Activated T-helper 9 cell treated with anti-CD3 and anti-CD28 coated beads, Interleukin-2, amount 50 U/mL, for 16 hours (primary cell): ENCODE data around the gene WNT4.

Experiments
- DNase-seq: peaks from one replicate; pipeline ENCODE4 v3.0.0-alpha.2; 2020; ENCODE audit warnings: low read depth

WNT4 gene

DNA sequence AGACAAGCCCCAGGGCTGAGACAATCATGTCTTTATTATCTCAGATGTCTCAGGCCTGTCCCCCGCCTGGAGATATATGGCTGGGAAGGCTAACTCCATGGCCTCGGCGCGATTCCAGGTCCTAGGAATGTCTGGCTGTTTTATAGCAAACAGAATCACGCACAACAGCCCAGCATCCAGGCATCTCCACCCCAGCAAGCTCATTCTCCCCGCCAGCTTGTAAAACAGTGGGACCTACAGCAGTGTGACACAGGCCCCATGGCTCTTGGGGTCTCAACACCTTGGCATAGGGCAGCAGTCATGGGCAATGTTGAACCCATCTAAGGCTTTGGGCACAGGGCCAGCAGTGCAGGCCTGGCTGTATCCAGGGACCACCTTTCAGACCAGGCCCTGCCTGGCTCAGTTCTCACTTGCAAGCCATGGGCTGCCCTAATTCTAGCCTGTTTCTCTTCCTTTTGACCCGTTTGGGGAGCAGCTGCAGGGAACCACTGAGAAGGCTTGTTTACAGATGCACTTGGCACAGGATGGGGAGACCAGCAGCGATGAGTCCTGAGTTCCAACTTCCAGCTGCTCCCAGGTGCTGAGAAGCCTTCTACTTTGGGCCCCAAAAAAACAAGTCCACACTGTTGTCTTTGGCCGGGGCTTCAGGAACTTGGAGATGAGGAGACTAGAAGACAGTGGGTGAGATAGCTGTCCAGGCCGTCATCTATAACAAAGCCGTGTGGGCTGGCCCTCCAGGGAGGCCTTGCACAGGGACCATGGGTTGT is 34.4 kb downstream of the WNT4 start:
- no peak for DNase-seq

DNA sequence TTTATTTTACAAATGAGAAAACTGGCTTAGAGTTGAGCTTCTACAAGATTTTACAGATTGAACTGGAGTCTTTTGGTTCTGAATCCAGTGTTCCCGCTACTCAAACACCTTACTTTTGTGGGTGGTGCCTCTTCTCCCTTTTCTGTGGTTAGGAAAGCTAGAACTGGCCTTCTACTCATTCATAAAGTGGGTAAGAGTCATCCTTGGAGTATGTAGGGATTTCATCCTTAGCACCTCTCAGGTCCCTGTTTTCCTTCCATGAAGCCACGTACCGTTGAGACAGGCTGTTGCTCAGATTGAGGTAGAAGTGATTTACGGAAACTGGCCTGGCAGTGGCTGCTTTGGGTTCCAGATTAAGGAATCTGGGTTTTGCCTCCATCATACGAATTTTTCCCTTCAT is 35.8 kb downstream of the WNT4 start:
- DNase-seq: no peak

DNA sequence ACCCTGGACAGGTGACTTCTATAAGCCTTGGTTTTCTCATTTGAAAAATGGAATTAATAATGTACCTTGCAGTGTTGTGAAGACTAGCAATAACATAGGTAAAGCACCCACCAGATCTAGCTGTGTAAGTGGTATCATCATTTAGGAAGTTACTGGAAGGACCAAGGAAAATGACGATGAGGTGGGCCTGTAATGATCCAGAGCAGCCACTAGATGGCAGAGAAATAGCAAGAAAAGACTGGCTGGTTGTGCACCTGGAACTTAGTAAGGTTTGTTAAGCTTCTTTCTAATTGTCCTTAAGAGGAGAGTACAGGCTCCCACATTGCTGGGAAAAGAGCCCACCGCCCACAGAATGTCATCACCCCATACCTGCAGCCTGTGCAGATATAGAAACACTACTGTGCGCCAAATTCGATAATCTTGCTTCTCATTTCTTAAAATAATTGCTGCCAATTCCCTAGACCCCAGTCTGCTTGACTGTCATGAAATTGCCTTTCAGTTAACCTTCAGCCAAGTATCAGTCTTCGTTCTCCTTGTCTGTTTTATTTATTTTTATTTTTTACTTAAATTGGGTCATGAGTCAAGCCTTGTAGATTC is 37.2 kb downstream of the WNT4 start:
- DNase-seq: no peak

DNA sequence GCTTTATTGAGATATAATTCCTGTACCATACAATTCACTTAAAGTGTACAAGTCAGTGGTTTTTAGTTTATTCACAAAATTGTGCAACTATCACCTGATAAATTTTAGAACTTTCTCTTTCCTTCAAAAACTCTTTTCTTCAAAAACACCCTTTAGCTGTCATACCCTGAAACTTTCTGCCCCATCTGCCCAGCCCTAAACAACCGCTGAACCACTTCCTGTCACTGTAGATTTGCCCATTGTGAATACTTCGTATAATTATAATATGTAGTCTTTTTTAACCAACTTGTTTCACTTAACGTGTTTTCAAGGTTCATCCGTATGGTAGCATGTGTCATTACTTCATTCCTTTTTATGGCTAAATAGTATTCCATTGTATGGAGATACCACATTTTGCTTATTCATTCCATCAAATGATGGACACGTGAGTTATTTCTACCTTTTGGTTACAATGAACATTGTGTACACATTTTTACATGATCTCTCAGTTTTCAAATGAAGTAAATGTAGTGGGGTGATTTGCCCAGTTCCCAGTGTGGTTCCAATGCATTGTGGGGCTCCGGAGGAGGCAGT is 37.9 kb downstream of the WNT4 start:
- DNase-seq: no peak

DNA sequence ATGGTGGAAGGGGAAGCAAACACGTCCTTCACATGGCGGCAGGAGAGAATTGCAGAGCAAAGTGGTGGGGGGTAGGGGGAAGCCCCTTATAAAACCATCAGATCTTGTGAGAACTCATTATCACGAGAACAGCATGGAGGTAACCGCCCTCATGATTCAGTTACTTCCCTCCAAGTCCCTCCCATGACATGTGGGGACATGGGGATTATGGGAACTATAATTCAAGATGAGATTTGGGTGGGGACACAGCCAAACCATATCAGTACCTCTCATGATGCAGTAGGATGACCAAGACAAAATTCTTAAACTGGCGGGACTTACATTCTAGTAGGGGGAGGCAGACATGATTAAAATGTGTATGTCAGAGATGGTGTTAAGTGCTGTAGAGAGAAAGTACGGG is 38.8 kb downstream of the WNT4 start:
- DNase-seq: no peak

DNA sequence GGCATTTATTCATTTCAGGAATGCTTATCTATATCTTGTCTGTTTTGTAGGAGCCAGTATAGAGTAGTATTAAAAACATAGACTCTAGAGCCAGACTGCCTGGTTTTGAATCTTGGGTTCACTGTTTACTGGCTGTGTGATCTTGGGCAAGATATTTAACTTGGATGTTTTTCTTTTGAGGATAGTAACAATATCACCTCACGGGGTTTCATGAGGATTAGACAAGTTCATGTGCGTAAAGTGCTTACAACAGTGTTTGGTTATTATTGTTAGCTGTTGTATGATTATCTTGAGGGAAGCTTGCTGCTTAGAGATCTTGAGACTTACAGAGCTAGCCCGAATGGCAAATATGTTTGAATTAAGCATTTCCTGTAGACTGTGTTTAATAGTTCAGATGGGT is 40.2 kb downstream of the WNT4 start:
- DNase-seq: no peak

DNA sequence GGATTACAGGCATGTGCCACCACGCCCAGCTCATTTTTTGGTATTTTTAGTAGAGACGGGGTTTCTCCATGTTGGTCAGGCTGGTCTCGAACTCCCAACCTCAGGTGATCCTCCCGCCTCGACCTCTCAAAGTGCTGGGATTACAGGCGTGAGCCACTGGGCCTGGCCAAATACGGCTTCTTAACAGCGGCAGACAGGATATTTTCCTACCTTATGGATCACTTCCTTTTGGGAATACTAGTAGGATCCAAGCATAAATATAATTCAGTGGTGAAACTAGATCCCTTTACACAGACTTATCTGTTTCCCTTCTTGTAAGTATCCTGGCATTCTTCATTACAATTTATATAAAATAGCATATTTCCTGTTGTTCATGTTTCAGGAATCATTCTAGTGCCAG is 40.9 kb downstream of the WNT4 start:
- DNase-seq: no peak

DNA sequence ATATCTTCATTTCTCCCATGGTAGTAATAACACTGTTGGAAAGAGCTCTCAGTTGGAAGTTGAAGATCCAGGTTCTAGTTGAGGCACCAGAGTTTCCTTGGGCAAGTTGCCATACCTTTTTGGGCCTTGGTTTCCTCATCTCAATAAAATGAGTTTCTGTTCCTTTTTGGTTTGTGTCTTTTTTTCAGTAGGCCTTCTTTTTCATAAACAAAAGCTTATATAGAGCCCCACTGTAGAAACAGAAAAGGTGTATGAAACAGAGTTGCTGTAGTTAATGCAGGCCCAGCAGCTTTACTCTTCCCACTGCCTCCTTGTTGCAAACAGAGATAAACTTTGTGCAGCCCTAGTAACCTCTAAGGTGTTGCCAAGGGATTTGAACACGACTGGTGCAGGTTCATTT is 41.7 kb downstream of the WNT4 start:
- DNase-seq: no peak

DNA sequence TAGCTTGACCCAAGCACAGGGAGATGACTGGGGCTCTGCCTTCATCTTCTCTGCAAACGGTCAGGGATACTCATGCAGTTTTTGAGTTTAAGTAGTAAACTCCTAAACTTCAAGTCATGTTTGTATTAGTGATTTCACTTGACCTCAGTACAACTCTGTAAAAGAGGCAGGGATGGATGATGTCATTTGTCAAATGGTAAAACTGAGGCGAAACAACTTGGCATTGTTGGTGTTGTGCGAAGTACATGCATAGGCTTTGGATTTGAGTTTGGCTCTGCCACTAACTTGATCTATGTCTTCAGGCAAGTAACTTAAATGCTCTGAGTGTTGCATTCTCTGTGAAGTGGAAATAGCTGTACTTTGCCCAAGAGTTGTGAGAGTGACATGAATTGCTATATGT is 42.7 kb downstream of the WNT4 start:
- DNase-seq: no peak

DNA sequence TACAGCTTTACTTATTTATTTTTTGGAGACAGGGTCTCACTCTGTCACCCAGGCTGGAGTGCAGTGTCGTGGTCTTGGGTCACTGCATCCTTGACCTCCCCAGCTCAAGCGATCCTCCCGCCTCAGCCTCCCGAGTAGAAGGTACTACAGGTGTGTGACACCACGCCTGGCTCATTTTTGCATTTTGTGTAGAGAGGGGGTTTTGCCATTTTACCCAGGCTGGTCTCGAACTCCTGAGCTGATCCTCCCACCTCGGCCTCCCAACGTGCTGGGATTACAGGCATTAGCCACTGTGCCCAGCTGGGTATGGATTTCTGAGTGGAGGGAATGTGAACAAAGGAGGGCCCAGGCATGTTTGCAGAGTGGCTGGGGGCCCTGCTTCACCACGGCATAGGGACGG is 44.1 kb downstream of the WNT4 start:
- DNase-seq: no peak

DNA sequence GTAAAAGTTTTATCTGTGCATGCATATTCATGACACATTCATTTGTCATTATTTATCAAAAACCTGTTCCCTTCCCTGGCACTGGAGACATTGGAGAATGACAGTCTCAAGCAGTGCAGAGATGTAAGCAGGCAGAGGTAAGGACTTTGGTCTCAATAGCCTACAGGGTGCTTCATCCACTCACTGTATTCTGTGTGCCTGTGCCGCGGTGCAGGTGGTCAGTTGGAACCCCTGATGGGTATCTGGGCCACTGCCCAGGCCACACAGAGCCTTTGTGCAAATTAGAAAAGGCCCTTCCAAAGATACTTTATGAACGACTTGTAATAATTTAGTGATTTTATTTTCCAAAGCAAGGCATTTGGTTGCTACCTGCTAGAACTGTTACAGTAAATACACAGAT is 46.4 kb downstream of the WNT4 start:
- DNase-seq: no peak

DNA sequence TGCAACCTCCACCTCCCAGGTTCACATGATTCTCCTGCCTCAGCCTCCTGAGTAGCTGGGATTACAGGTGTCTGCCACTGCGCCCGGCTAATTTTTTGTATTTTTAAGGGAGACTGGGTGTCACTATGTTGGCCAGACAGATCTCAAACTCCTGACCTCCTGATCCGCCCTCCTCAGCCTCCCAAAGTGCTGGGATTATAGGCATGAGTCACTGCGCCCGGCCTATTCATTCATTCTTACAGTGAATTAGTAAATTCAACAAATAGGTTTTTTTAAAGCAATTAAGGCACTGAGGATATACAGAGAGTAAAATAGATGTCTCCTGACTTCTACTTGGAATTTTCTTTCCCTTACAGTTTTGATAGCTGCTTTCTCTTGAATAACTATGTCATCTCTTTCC is 46.9 kb downstream of the WNT4 start:
- DNase-seq: no peak

DNA sequence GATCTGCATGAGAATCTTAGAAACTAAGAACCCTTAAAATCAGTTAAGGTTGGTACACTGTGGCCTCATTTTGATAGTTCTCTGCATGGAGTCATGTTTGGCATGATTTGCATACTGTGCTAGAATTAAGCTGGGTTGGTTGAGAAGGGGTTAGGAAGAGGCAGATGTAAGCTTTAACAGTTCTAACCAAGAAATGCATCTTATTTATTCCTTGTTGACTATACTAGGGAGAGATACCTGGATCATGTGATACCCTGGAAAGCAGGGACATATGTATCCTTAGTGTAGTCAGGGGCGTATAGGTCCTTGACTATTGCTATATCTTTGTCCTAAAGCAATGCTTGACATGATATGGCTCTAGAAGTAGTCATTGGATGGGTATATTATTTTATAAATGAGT is 49.4 kb downstream of the WNT4 start:
- DNase-seq: no peak

DNA sequence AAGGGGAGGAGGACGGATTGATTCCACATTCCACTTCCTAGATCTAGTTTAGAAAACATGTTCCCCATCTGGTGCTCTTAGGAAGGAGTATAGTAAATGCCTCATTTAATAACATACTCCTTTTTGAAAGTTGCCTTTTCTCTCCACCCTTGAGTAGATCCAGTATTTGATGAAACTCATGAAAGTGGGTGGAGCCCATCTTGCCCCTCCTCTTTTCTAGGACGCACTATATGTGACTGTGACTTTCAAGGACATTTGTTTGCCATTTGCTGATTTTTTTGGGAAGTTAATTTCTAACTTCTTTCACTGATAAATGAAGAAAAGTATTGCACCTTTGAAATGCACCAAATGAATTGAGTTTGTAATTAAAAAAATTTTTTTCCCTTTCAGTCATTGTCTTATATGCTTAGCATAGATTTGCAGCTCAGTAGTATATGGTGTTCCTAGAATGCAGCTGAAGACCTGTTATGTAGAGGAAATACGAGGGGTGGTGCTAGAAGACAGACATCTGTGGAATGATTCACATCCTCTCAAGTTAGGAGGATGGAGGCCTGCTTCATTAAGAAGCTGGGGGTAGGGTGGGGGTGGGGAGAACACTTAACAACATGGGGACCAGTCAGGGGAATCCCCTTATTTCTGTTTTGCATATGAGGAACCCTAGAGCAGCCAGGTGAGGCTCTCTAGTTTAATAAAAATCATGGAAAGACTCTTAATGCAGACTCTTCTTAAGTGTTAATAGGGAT is 50.7 kb downstream of the WNT4 start:
- peak; percentile 16 for DNase-seq

DNA sequence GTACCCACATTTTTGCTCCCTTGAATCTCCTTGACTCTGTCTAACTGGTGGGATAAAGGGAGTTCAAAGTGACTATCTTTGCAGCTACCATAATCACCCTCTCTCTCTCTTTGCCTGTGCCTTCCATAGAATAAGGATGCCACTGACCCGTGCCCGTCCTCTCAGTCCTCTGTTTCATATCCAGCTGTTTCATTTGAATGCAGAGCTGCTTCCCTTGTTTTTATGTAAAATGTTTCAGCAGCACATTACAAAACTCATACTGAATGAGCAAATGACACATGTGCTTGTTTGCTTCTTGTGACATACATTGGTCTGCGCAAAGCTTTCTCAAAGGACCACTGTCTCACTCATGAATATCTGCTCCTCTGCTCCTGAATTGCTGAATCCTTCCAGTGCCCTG is 52.0 kb downstream of the WNT4 start:
- DNase-seq: no peak

DNA sequence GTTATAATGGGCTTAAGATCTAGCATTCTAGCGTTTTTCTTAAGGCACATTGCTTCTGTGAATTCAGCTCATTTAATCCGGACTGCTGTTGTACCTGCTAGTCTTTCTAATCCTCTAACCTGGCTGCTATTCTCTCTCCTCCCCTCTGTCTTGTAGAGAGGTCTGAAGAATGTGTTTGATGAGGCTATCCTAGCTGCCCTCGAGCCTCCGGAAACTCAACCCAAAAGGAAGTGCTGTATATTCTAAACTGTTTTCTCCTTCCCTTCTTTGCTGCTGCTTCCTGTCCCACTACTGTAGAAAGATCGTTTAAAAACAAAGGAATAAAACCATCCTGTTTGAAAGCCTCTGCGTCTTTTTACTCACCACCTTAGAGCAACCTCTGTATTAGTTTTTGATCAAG is 53.1 kb downstream of the WNT4 start:
- no peak for DNase-seq

DNA sequence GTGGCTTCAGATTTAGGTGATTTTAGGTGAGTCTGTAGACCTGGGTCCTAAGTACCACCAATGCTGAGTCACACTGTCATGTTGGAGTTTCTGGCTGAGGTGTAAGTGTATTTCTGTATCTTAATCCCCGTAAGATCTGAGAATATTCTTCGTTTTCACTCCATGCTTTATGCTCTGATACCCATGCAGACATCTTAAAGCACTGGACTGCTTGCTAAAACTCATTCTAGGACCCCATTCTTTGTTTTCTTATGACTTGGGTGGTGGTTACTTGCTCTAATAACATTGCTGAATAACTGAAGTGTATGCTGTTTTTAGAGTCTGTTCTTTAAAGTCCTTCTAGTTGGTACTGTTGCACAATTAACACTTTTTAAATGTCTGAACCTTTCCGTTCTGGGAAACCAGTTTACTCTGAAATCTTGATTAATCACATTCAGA is 53.7 kb downstream of the WNT4 start:
- no peak for DNase-seq

DNA sequence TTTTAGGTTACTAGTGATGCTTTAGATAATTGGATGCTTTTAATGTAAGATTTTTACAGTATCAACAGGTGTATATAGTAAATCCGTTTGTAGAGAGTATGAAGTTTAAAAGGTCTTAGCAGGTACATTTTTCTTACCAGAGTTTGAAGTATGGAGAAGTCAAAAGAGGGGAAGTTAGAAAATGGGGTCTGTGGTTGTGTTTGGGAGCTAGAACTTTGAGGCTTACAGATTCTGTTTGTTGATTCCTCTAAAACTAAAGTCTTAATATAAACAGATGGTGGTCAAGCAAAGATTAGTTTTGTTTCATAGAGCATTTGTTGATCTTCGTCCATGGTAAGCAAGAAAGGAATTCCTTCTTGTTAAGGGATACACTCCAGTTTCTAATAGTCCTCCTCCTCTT is 54.6 kb downstream of the WNT4 start:
- no peak for DNase-seq

DNA sequence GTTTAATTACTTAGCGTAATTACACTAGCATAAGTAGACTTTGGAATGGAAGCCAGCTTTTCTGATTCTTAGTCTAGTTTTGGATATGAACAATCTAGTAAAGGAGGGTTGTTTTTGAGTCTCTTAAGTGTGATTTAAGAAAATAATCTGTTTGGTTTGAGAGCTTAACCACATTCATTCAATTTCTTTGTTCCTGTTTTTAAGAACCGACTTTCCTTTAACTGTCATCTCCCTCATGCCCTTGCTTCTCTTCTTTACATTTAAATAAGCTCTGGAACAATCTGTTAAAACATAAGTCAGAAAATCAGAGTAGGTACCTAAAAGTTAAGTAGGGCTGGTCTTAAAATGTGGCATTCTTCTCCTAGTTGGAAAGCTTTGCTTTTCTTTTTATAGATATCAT is 62.7 kb downstream of the WNT4 start:
- no peak for DNase-seq

DNA sequence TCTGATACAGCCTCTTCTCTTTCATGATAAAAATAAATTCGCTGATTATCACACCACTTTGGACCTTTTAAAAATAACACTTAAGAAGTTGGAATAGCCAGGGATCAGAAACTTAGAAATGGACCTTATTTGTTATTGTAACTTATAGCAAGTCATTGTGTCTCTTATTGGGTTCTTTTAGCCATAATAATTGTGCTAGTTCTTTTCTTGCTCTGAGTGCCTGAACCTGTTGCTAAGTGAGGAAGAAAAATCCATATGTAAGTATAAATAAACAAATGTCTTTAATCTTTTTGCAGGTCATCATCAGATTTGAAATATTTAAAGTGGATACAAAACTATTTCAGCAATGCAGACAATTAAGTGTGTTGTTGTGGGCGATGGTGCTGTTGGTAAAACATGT is 64.8 kb downstream of the WNT4 start:
- no peak for DNase-seq

DNA sequence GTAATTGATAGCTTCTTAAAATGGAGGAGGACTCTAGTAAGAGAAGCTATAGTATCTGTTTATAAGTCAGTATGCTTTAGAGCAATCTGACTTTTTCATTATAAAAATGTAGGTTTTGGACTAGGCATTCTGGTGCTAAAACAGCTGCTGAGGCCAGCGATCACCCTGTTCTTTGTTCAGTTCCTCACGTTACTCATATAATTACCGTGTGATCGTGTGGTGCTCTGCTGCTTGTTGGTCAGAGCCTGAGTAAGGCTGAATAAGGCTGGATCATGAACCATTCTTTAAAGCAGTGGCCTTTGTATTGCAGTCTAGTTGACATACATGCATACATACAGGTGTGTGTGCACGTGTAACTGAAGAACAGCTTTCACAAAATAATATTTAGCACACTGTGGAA is 65.2 kb downstream of the WNT4 start:
- DNase-seq: no peak

DNA sequence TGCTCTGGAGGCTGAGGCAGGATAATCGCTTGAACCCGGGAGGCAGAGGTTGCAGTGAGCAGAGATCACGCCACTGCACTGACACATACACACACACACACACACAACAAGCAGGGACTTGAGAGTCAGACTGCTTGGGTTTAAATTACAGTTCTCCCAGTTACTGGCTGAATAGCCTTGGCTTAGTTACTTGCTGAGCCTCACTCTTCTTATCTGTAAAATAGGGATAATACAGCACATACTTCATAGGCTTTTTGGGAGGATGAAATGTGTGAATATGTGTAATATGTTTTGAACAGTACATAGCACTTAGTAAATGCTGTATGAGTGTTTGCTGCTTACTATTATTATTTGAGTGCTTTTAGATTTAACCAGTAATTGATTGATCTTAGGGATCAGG is 66.6 kb downstream of the WNT4 start:
- no peak for DNase-seq

DNA sequence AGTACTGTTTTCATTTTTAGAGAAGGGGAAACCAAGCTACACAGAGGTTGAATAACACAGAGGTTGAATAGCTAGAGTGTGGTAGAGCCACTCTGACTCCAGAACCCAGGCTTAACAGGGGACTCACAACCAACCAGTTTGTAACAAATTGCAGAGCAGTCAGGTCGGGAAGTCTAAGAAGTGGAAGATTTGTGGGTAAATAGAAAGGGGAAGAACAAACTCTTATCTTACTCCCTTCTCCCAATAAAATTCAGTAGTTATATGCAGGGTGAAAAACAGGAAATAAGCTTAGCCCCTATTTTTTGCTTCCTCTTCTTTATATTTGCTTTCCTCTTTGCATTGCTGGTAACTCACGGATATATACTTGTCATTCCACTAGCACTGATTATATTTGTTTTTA is 67.2 kb downstream of the WNT4 start:
- no peak for DNase-seq
